Activated T-cell treated with anti-CD3 and anti-CD28 coated beads, Interleukin-2, amount 50 U/mL, for 72 hours (primary cell): ENCODE measurements around the gene MAGI2. TPM values are rescaled to one million over a fixed set of nuclear protein-coding genes. Genes with fewer than 3 reads are reported as not detected.

ENCODE experiments used
- ATAC-seq, 2 donors: fragments of 150-1000 bp; cut with Tn5 transposase; replicated peaks in 1 of 2; 2 replicates each; pipeline ENCODE4 v1.10.0; 2021; ENCODE audit warnings: moderate library complexity in 2 of 2, mild to moderate bottlenecking in 1 of 2
- DNase-seq, 2 donors: peaks; one replicate each; pipeline ENCODE4 v3.0.0; 2021 to 2022; ENCODE audit warnings: mixed read lengths in 1 of 2
- H3K27ac Mint-ChIP-seq: one replicate; pipeline ENCODE4 v1.8.0; 2022; ENCODE audit warnings: mild to moderate bottlenecking, moderate library complexity, mixed read lengths
- H3K27me3 Mint-ChIP-seq: one replicate; pipeline ENCODE4 v1.8.0; 2022; ENCODE audit warnings: low read depth, mixed read lengths
- H3K36me3 Mint-ChIP-seq, 2 donors: one replicate each; pipeline ENCODE4 v1.8.0; 2022; ENCODE audit warnings: mixed read lengths in 2 of 2, mild to moderate bottlenecking in 1 of 2; ENCODE audit not compliant: insufficient read depth in 2 of 2
- H3K4me1 Mint-ChIP-seq: one replicate; pipeline ENCODE4 v1.8.0; 2022; ENCODE audit warnings: low read depth, mixed read lengths
- H3K4me3 Mint-ChIP-seq, 2 donors: one replicate each; pipeline ENCODE4 v1.8.0; 2022; ENCODE audit warnings: mild to moderate bottlenecking in 2 of 2, mixed read lengths in 2 of 2, moderate library complexity in 2 of 2
- H3K9me3 Mint-ChIP-seq, 2 donors: one replicate each; pipeline ENCODE4 v1.8.0; 2022; ENCODE audit warnings: mixed read lengths in 2 of 2
- total RNA-seq, 2 donors: library from RNA; stranded (reverse); gene quantifications; one replicate each; pipeline ENCODE4 v1.2.3, GENCODE V29; 2022

MAGI2 gene
- total RNA-seq, 2 donors from 2014 or later: 0.31 to 0.44 TPM

GRCh38 chr7:78448911-78449310 lies 1004.6 kb downstream of the MAGI2 start:
- H3K27me3 Mint-ChIP-seq: no peaks in the 10 kb centered on the region
- H3K4me1 Mint-ChIP-seq: no peaks in the 10 kb centered on the region
- H3K27ac Mint-ChIP-seq: no peak overlapping the region
- no peak for DNase-seq
- no peak for ATAC-seq
- no peak overlapping the region for H3K4me3 Mint-ChIP-seq
- peaks cover 0 to 1% of the 10 kb centered on the region in 2 donors for H3K9me3 Mint-ChIP-seq
- no peaks in the 10 kb centered on the region for H3K36me3 Mint-ChIP-seq

- no peak for ATAC-seq
- no peaks in the 10 kb centered on the region for H3K27me3 Mint-ChIP-seq
- no peak for DNase-seq
- no peaks in the 10 kb centered on the region for H3K4me1 Mint-ChIP-seq
- no peak overlapping the region for H3K27ac Mint-ChIP-seq
- no peak overlapping the region for H3K4me3 Mint-ChIP-seq
- H3K9me3 Mint-ChIP-seq: peaks cover 0 to 1% of the 10 kb centered on the region in 2 donors
- no peaks in the 10 kb centered on the region for H3K36me3 Mint-ChIP-seq
Observed at GRCh38 chr7:78444267-78444666, 1009.2 kb downstream of the MAGI2 start.

GRCh38 chr7:78443811-78444210 lies 1009.7 kb downstream of the MAGI2 start:
- H3K27me3 Mint-ChIP-seq: no peaks in the 10 kb centered on the region
- DNase-seq: no peak
- no peak overlapping the region for H3K4me3 Mint-ChIP-seq
- no peak overlapping the region for H3K27ac Mint-ChIP-seq
- H3K36me3 Mint-ChIP-seq: no peaks in the 10 kb centered on the region
- H3K4me1 Mint-ChIP-seq: no peaks in the 10 kb centered on the region
- no peak for ATAC-seq
- peaks cover 0 to under 1% of the 10 kb centered on the region in 2 donors for H3K9me3 Mint-ChIP-seq

GRCh38 chr7:78441737-78442136 lies 1011.7 kb downstream of the MAGI2 start:
- Mint-ChIP-seq H3K9me3 (no peaks in the 10 kb centered on the region), H3K4me3 (no peak overlapping the region), H3K36me3 (no peaks in the 10 kb centered on the region), H3K27ac (no peak overlapping the region), H3K4me1 (no peaks in the 10 kb centered on the region), H3K27me3 (no peaks in the 10 kb centered on the region)
- no peak for DNase-seq
- ATAC-seq: no peak

- H3K9me3 Mint-ChIP-seq: no peaks in the 10 kb centered on the region
- DNase-seq: no peak
- H3K27me3 Mint-ChIP-seq: no peaks in the 10 kb centered on the region
- H3K36me3 Mint-ChIP-seq: no peaks in the 10 kb centered on the region
- H3K27ac Mint-ChIP-seq: no peak overlapping the region
- no peak overlapping the region for H3K4me3 Mint-ChIP-seq
- ATAC-seq: no peak
- no peaks in the 10 kb centered on the region for H3K4me1 Mint-ChIP-seq
Observed at GRCh38 chr7:78438433-78438832, 1015.0 kb downstream of the MAGI2 start.

- no peaks in the 10 kb centered on the region for H3K36me3 Mint-ChIP-seq
- no peak for DNase-seq
- H3K27me3 Mint-ChIP-seq: no peaks in the 10 kb centered on the region
- no peak overlapping the region for H3K27ac Mint-ChIP-seq
- no peak overlapping the region for H3K4me3 Mint-ChIP-seq
- no peak for ATAC-seq
- H3K9me3 Mint-ChIP-seq: no peaks in the 10 kb centered on the region
- no peaks in the 10 kb centered on the region for H3K4me1 Mint-ChIP-seq
Observed at GRCh38 chr7:78437118-78437517, 1016.3 kb downstream of the MAGI2 start.

GRCh38 chr7:78435355-78435754 lies 1018.1 kb downstream of the MAGI2 start:
- Mint-ChIP-seq H3K4me3 (no peak overlapping the region), H3K36me3 (no peaks in the 10 kb centered on the region), H3K27ac (no peak overlapping the region), H3K27me3 (no peaks in the 10 kb centered on the region), H3K4me1 (no peaks in the 10 kb centered on the region), H3K9me3 (no peaks in the 10 kb centered on the region)
- DNase-seq (no peak), ATAC-seq (no peak)

GRCh38 chr7:78434281-78434680 lies 1019.2 kb downstream of the MAGI2 start:
- H3K4me3 Mint-ChIP-seq: no peak overlapping the region
- no peaks in the 10 kb centered on the region for H3K9me3 Mint-ChIP-seq
- no peaks in the 10 kb centered on the region for H3K4me1 Mint-ChIP-seq
- H3K27ac Mint-ChIP-seq: peak overlapping the region; percentile 56
- no peaks in the 10 kb centered on the region for H3K36me3 Mint-ChIP-seq
- DNase-seq (no peak), ATAC-seq (no peak)
- no peaks in the 10 kb centered on the region for H3K27me3 Mint-ChIP-seq

- Mint-ChIP-seq H3K36me3 (no peaks in the 10 kb centered on the region), H3K27ac (no peak overlapping the region), H3K4me1 (no peaks in the 10 kb centered on the region), H3K4me3 (no peak overlapping the region), H3K9me3 (no peaks in the 10 kb centered on the region), H3K27me3 (no peaks in the 10 kb centered on the region)
- ATAC-seq (no peak), DNase-seq (no peak)
Observed at GRCh38 chr7:78433421-78433820, 1020.0 kb downstream of the MAGI2 start.

- no peak overlapping the region for H3K4me3 Mint-ChIP-seq
- no peaks in the 10 kb centered on the region for H3K27me3 Mint-ChIP-seq
- no peaks in the 10 kb centered on the region for H3K36me3 Mint-ChIP-seq
- H3K27ac Mint-ChIP-seq: no peak overlapping the region
- no peak for DNase-seq
- H3K9me3 Mint-ChIP-seq: peaks cover 0 to 4% of the 10 kb centered on the region in 2 donors
- no peaks in the 10 kb centered on the region for H3K4me1 Mint-ChIP-seq
- ATAC-seq: no peak
Observed at GRCh38 chr7:78429878-78430277, 1023.6 kb downstream of the MAGI2 start.

GRCh38 chr7:78427209-78427608 lies 1026.3 kb downstream of the MAGI2 start:
- DNase-seq: no peak
- Mint-ChIP-seq H3K4me3 (peak overlapping the region in 1 of 2 donors; percentile 14), H3K27ac (no peak overlapping the region), H3K27me3 (no peaks in the 10 kb centered on the region), H3K9me3 (peaks cover 3 to 9% of the 10 kb centered on the region in 2 donors), H3K36me3 (no peaks in the 10 kb centered on the region), H3K4me1 (no peaks in the 10 kb centered on the region)
- ATAC-seq: no peak

- DNase-seq: no peak
- H3K4me1 Mint-ChIP-seq: no peaks in the 10 kb centered on the region
- H3K27ac Mint-ChIP-seq: no peak overlapping the region
- H3K27me3 Mint-ChIP-seq: no peaks in the 10 kb centered on the region
- peaks cover 3 to 5% of the 10 kb centered on the region in 2 donors for H3K9me3 Mint-ChIP-seq
- ATAC-seq: no peak
- H3K4me3 Mint-ChIP-seq: no peak overlapping the region
- H3K36me3 Mint-ChIP-seq: no peaks in the 10 kb centered on the region
Observed at GRCh38 chr7:78420001-78420400, 1033.5 kb downstream of the MAGI2 start.

- Mint-ChIP-seq H3K27me3 (no peaks in the 10 kb centered on the region), H3K36me3 (no peaks in the 10 kb centered on the region), H3K9me3 (no peaks in the 10 kb centered on the region), H3K4me3 (no peak overlapping the region), H3K4me1 (no peaks in the 10 kb centered on the region), H3K27ac (no peak overlapping the region)
- ATAC-seq (no peak), DNase-seq (no peak)
Observed at GRCh38 chr7:78417180-78417853, 1036.2 kb downstream of the MAGI2 start.

- H3K36me3 Mint-ChIP-seq: no peaks in the 10 kb centered on the region
- H3K27me3 Mint-ChIP-seq: no peaks in the 10 kb centered on the region
- H3K9me3 Mint-ChIP-seq: peaks cover 0 to 2% of the 10 kb centered on the region in 2 donors
- ATAC-seq: no peak
- H3K4me3 Mint-ChIP-seq: no peak overlapping the region
- no peak overlapping the region for H3K27ac Mint-ChIP-seq
- no peak for DNase-seq
- no peaks in the 10 kb centered on the region for H3K4me1 Mint-ChIP-seq
Observed at GRCh38 chr7:78413568-78413967, 1039.9 kb downstream of the MAGI2 start.
